HG03280 (cell line): ENCODE results near the gene EFCAB11.

ENCODE experiments used
- ATAC-seq: cut with Tn5 transposase; IDR thresholded peaks from one replicate; pipeline ENCODE4 v1.9.1; 2021; ENCODE audit warnings: mild to moderate bottlenecking, moderate library complexity; ENCODE audit not compliant: unreplicated experiment

The EFCAB11 gene

DNA sequence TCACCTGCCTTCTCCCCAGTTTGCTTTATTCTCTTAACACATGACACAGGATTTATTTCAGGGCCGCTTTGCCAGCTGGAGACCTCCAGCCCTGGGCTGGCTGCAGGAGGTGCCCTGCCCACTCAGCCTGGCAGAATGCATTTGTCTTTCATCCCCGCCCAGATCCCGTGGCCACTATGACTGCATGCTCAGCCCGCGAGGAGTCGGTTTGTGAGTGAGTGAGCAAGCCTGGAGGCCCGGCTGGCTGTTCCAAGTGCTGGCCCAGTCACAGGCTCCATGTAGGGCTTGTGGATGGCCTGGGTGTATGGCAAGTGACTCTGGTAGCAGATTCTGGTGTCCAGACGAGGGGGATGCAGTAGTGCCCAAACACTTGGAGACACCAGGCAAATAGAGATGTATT lies 3.3 kb upstream of the EFCAB11 start:
- ATAC-seq, result no peak

DNA sequence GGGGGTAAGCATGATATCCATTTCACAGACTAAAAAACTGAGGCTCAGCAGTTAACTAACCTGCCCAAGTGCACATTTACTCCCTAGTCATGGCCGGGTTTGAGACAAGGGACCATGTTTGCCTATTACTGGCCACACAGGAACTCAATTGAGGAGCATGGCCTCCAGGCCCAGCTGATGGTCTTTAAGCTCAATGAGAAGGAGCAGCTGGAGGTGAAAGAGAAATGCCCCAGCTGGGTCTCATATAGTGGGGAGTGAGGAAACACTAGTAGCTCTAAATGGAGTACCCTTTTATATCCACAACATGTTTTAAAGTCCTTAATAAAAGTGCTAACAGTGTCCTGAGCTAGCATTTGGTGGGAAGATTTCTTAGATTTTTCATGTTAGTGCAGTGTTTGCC lies 2.8 kb upstream of the EFCAB11 start:
- no peak for ATAC-seq

GRCh38 chr14:89956661-89957009 lies 2.1 kb upstream of the EFCAB11 start:
- no peak for ATAC-seq

DNA sequence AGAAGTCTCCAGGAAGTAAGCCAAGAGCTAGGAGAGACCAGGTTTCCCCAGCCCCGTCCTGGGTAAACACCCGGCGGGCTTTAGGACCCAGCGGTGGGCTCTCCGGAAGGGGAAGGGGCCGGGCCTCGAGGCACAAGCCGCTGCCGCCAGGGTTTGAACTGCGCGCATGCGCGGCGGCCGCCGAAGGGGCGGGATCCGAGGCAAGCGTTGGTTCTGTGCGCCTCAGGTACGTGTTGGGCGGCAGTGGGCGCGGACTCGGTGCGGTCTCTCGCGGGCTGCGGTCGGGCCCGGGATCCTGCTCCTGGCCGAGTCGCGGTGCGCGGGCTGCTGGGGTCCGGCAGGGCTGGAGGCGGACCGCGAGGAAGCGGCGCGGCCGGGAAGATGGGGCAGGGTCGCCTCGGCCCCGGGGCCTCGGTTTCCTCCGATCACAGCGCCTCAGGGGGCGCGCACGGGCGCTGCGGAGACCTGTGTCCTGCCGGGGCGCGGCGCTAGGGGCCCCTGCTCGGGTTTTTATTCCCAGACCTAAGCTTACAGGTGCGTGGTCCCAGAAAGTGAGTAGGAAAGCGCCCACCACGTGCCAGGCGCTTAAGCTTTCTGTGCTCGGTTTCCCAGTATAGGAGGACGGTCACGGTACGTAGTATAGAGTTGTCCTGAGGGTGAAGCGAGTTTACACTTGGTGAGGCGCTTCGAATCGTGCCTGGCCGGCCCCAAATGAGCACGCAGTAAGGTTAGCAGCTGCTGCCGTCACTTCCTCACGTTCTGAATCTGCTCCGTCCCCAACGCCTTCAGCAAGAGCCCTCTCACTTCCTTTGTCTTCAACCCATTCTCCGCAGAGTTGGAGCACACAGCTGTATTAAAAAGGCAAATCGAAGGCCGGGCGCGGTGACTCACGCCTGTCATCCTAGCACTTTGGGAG lies 1.5 kb upstream of the EFCAB11 start, which contains the start of gene TDP1:
Gene TDP1 (plus strand): TSS at position 183 of the 916 bp plus-strand sequence. CDS start 7,188 bp downstream, outside the sequence.
- ATAC-seq, result peak; percentile 58

DNA sequence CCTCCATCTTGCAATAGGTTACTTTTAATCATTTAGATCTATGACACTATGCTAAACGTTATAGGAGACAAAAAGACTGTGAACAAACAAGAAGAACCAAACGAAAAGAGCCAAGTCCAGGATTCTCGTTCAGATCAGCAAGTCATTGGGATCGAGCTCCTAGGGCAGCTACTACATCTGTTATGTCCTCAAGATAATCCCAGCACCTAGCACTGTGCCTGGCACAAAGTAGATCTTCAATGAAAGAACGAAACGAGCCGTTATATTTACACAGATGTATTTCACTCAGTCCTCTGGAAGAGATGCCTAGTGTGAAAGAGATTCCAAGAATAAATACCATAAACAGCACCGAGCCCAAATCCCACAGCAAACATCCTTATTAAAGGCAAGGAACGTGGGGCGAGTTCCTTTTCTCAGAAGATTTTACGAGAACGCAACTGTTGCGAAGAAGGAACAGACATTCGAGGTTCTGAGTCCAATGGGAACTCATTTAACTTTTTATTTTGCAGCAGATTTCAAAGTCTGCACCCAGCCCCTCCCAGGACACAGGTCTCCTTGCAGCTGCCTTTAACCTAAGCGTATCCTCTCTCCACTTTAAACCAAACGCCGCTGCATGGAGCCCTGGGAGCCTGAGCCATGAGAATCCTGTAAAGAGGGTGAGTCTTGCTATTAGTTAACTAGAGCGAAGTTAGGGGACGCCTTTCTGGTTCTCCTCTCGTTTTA lies 653 bp upstream of the EFCAB11 start:
- ATAC-seq, result peak; percentile 21

DNA sequence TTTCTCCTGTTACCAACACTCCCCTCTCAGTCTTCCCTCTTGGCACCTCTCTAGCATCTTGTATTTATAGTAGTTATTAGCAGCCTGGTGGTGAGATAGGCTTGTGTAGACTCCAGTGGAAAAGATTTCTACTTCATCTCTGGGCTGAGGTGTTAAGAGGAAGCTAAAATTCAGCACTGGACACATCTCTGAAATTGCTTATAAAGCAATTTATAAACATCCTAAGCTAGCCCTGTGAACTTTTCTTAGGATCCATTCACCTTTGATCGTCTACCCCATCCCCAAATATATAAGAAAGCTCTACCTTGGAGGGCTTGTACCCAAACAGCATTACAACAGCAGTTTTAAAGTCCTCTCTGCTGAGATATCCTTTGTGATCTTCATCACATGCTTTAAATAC lies 928 bp downstream of the EFCAB11 start:
- ATAC-seq, result no peak

DNA sequence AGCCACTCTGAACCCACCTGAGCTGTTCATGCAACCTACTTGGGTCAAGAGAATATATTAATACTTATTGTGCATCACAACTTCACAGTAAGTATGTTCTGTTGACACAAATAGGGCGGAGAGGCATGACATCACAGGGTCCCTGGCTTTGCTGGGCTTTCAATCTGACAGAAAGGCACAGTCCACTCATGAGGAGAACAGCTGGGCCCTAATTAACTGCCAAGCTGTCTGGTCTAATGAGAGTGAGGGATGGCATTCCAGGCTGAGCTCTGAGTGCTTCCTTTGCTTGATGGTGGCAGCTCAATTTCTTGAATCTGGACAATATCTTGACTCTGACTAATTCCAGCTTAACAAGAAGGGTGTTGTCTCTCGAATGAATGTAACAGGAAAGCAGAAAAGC lies 2.0 kb downstream of the EFCAB11 start:
- ATAC-seq, result no peak

- no peak for ATAC-seq
Measured at GRCh38 chr14:89947344-89947743, 7.2 kb downstream of the EFCAB11 start.

GRCh38 chr14:89941830-89942377 lies 12.6 kb downstream of the EFCAB11 start:
- no peak for ATAC-seq

GRCh38 chr14:89936654-89937185 lies 17.8 kb downstream of the EFCAB11 start:
- ATAC-seq, result no peak

GRCh38 chr14:89933002-89933401 lies 21.5 kb downstream of the EFCAB11 start:
- ATAC-seq, result no peak

DNA sequence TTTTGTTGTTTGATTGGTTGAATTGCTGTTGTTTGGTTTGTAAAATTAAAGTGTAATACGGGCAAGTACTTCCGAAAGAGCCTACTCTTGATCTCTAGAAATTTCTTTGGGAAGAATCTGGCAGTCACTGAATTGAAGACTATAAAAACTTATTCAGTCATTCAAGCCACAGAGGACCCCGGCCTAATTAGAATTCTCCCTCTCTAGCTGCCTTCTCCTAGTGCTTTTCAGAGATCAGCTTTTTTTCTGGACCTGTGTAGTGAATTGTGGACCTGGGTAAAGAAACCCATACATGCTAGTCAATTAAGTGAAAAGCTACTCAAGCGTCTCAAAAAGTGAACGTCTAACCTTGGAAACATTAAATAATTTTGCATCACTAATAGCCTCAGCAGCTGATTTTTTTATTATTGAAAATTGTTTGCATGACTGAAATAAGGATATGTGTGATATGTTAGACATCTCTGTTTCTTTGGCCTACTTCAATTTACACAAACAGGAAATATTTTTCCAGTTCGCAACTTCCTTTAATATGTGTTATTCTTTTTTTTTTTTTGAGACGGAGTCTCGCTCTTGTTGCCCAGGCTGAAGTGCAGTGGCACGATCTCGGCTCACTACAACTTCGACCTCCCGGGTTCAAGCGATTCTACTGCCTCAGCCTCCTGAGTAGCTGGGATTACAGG lies 27.2 kb downstream of the EFCAB11 start:
- no peak for ATAC-seq

DNA sequence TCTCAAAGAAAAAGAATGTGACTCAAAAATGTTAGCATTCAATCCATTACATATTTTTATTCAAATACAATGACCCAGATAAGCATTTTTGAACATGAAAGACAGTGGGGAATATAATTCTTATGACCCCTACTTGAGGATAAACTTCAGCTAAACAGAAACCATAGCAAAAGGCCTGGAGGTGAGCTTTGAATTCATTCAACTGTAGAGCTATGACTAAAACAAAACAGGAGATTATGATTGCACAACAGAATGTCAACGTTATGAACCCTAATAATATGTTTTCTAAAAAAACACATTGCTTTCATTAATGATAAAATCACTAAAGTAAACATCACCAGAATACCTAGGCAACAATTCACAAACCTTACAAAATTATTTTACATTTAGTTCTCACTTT lies 27.8 kb downstream of the EFCAB11 start:
- ATAC-seq, result no peak

GRCh38 chr14:89924268-89924667 lies 30.3 kb downstream of the EFCAB11 start:
- no peak for ATAC-seq

DNA sequence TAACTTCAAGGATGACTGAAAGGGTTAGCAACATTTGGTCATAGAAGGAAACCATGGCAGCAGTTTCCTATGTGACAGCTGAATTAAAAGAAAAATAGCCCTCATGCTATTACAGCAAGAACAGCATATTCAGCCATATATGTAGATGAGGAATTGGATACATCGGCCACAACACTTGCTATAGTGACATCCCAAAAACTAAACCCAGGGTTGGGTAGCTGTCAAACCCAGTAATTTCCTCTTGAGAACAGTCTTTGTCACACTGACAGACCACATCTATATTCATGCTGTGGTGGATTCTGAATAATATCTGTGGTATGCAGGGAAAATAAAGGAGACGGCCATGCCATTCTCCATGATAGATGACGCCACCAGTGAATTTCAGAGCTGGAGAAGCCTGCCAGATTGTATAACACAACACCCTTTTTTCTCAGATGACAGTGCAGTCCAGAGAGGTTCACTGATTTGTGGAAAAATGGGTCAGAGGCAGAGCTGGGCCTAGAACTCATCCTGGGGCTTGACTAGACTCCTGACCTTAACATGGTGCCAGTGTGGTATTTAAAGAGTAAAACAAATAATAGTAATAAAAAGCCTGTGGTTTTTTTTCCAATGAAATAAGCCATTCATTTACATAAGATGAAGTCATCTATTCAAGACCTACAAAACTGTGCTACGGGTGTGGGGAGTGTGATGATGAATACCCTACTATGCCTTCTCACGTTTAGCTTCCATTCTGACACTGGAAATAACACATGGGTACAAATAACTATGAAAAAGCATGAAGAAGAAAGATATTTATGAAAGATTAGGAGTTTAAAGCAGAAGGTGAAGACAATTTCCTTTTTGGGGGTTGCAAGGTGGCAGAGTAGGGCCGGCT lies 32.3 kb downstream of the EFCAB11 start:
- ATAC-seq, result no peak

GRCh38 chr14:89921346-89921745 lies 33.2 kb downstream of the EFCAB11 start:
- no peak for ATAC-seq

- no peak for ATAC-seq
Measured at GRCh38 chr14:89920056-89920455, 34.5 kb downstream of the EFCAB11 start.

DNA sequence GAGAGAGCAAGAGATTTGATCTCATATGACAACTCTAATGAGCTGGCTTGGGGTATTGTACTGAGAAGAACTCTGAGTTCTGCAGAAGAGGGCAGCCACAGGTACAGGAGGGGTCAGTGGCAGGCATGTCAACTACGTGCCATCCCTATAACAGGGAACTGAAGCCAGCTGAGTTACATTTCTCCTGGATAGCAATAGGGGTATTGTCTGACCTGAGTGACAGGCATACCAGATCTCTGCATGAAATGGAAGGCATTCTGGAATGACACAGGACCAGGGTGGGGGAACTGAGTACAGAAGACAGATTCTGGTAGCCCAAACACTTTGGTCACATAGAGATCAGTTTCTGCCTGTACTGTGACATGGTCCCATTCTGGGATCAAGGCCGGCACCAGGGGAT lies 35.8 kb downstream of the EFCAB11 start:
- ATAC-seq, result no peak

DNA sequence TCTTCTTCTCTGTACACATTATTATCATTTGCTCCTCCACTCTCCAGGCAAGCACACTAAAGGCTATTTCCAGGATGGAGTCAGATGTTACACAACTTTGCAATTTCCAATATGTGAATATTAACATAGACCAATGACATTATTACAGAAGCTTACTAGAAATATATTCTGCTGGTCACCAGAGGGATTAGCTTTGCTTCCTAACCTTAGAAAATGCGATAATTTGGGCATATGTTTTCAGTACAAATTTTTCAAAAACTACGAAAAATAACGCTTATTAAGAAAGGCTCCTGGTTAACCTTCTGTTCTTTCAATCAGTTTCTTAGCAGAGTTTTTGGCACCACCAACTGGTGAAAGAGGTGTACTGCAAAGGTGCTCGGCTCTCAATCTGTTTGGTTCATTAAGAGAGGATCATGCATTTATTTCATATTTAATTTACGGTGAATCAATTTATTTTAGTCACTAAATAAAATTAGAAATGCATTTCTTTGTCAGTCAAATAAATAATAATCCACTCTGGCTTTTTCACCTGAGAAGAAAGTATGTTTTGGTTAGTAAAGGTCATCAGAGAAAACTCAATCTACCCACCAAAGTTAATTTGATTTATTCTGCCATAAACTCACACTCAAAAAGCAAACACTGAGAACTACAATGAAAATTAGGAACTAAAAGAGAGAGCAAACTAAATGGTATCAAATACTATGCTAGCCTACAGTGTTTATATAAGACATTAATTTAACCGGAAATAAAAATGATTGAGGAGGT lies 39.2 kb downstream of the EFCAB11 start:
- ATAC-seq, result no peak
